ENCODE results near the gene OR1E2.
"Not testable (repeated sequence)": the region's sequence is repeated elsewhere in the genome, so short reads cannot be mapped to it uniquely, and the experiment has no call there.

OR1E2 gene

DNA sequence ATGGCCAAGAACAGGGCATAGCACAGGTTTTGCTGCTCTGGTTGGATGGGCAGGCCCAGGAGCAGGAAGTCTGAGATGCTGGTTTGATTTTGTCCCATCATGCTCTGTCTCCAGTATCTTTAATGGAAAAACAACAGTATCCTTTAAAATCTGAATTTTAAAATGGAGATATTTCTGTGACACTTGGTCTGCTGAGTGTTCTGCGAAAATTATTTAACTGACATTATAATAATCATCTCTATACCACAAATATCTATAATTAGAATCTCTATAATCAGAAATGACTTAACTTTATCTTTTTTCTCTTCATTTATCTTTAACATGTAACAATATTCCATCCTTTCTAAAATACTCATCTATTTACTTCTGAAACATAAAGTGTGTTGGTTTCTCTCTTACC, 35.3 kb downstream of the OR1E2 start, which contains the start of gene OR1E1:
Gene OR1E1, minus strand, starts transcription at position 101 of the 400 bp plus-strand sequence. Its CDS starts 0 bp downstream, at position 101.
- DNase-seq (ENCODE audit: low read depth in 2 of 2, low spot score in 1 of 2), result no peak

DNA sequence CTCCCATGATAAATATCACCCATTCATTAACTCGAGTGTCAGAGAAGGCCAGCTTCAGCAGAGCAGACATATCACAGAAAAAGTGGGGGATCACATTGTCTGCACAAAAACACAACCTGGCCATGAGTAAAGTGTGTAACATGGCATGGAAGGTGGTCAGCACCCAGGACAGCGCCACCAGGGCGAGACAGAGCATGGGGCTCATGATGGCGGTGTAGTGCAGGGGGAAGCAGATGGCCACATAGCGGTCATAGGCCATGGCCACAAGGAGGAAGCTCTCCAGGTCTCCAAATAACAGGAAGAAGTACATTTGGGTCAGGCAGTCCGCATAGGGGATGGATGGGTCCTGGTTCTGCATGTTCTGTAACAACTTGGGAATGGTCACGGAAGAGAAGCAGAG, 35.8 kb downstream of the OR1E2 start:
- not testable (repeated sequence) for DNase-seq (ENCODE audit: low read depth in 2 of 2, low spot score in 1 of 2)

DNA sequence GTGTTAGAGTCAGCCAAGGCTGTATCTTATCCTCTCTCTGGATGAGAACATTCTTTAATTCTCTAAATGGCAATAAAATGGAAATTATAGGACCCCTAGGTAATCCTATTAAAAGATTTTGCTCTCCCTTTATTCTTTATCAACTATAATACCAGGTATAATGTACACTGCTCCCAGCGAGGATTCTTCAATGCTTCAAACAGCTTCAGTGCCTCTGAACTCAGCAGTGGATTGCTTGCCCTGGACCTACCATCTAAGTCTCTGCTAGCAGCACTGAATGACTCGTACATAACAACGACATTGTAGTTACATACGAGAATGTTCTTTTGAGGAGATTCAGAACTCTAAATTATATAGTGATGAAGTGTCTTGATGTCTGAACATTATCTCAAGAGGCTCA, 43.9 kb downstream of the OR1E2 start:
- no peak for DNase-seq (ENCODE audit: low read depth in 2 of 2, low spot score in 1 of 2)

DNA sequence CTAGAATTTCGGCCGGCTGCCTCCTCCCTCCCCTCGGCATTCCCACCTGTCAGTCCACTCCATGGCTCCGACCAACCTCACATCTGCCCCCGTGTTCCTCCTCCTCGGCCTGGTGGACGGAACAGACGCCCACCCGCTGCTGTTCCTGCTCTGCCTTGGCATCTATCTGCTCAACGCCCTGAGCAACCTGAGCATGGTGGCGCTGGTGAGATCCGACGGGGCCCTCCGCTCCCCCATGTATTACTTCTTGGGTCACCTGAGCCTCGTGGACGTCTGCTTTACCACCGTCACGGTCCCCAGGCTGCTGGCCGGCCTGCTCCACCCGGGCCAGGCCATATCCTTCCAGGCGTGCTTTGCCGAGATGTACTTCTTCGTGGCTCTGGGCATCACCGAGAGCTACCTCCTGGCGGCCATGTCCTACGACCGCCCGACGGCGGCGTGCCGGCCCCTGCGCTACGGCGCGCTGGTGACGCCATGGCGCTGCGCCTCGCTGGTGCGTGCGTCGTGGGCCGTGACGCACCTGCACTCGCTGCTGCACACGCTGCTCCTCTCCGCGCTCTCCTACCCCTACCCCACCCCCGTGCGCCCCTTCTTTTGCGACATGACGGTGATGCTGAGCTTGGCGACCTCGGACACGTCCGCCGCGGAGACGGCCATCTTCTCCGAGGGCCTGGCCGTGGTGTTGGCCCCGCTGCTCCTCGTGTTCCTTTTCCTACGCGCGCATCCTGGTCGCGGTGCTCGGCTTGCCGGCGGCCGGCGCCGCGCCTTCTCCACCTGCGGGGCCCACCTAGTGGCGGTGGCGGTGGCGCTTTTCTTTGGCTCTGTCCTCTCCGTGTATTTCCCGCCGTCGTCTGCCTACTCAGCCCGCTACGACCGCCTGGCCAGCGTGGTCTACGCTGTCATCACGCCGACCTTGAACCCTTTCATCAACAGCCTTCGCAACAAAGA, 47.5 kb downstream of the OR1E2 start, which contains the start of gene OR3A2:
Gene OR3A2, minus strand, starts transcription at position 440 of the 948 bp plus-strand sequence.
- DNase-seq (ENCODE audit: low read depth in 2 of 2, low spot score in 1 of 2), result no peak

Measured in stimulated activated CD8-positive, alpha-beta memory T cell treated with anti-CD3 and anti-CD28 coated beads, Interleukin-4, amount 100 ng/mL, for 1 hour (primary cell).